ENCODE measurements around the gene SYT3. TPM values are rescaled to one million over a fixed set of nuclear protein-coding genes. Genes with fewer than 3 reads are reported as not detected.

Gene SYT3
- polyA plus RNA-seq, 1 donor from 2014 or later, result 14.8 TPM

- TF ChIP-seq MXI1 (conservative IDR thresholded peaks at IDR 0.05; ENCODE audit: poor library complexity, severe bottlenecking) (no peak), RAD21 (conservative IDR thresholded peaks at IDR 0.05) (no peak), TAF1 (IDR thresholded peaks at IDR 0.05; ENCODE audit: low read depth) (no peak)
- H3K27ac ChIP-seq (ENCODE audit: low read length), result no peak overlapping the region
- no peaks in the 10 kb centered on the region for H3K79me2 ChIP-seq (replicated peaks; ENCODE audit: insufficient read depth, low read length)
- no peaks in the 10 kb centered on the region for H3F3A ChIP-seq (ENCODE audit: insufficient read depth, low read length, poor library complexity, severe bottlenecking)
- no peaks in the 10 kb centered on the region for H4K20me1 ChIP-seq (ENCODE audit: insufficient read depth)
- H3K9ac ChIP-seq (ENCODE audit: low read length), result no peak overlapping the region
- H3K9me2 ChIP-seq (ENCODE audit: insufficient read depth, low read length), result no peaks in the 10 kb centered on the region
- H3K4me3 ChIP-seq (ENCODE audit: low read length), result no peak overlapping the region
- H3K9me3 ChIP-seq (ENCODE audit: low read length), result no peaks in the 10 kb centered on the region
- no peaks in the 10 kb centered on the region for H3K27me3 ChIP-seq (ENCODE audit: insufficient read depth, low read depth, low read length)
- peaks cover 9% of the 10 kb centered on the region for H3K36me3 ChIP-seq (ENCODE audit: insufficient read depth, low read length)
- H3K4me2 ChIP-seq (ENCODE audit: low read length), result no peak overlapping the region
- H2AFZ ChIP-seq (ENCODE audit: low read depth, low read length), result no peak overlapping the region
Observed at GRCh38 chr19:50679177-50680125, 39.8 kb upstream of the SYT3 start.

- no peaks in the 10 kb centered on the region for H3F3A ChIP-seq (ENCODE audit: insufficient read depth, low read length, poor library complexity, severe bottlenecking)
- H3K27me3 ChIP-seq (ENCODE audit: insufficient read depth, low read depth, low read length), result no peaks in the 10 kb centered on the region
- H4K20me1 ChIP-seq (ENCODE audit: insufficient read depth), result no peaks in the 10 kb centered on the region
- H3K9me3 ChIP-seq (ENCODE audit: low read length), result no peaks in the 10 kb centered on the region
- H3K36me3 ChIP-seq (ENCODE audit: insufficient read depth, low read length), result peaks cover 9% of the 10 kb centered on the region
- no peak overlapping the region for H3K27ac ChIP-seq (ENCODE audit: low read length)
- TF ChIP-seq CTCF (IDR thresholded peaks at IDR 0.05; ENCODE audit: poor library complexity, severe bottlenecking) (no peak), REST (IDR thresholded peaks at IDR 0.05; ENCODE audit: borderline replicate concordance) (no peak), SMC3 (conservative IDR thresholded peaks at IDR 0.05; ENCODE audit: poor library complexity) (no peak), EZH2 (IDR thresholded peaks at IDR 0.05; ENCODE audit: borderline replicate concordance, insufficient read depth, low read length, poor library complexity, severe bottlenecking) (no peak), TAF1 (IDR thresholded peaks at IDR 0.05; ENCODE audit: low read depth) (no peak), POLR2AphosphoS5 (IDR thresholded peaks at IDR 0.05) (no peak), RAD21 (conservative IDR thresholded peaks at IDR 0.05) (no peak), MXI1 (conservative IDR thresholded peaks at IDR 0.05; ENCODE audit: poor library complexity, severe bottlenecking) (no peak), EP300 (conservative IDR thresholded peaks at IDR 0.05; ENCODE audit: poor library complexity, severe bottlenecking) (no peak)
- no peaks in the 10 kb centered on the region for H3K79me2 ChIP-seq (replicated peaks; ENCODE audit: insufficient read depth, low read length)
- H3K4me2 ChIP-seq (ENCODE audit: low read length), result no peak overlapping the region
- H2AFZ ChIP-seq (ENCODE audit: low read depth, low read length), result no peak overlapping the region
- H3K4me3 ChIP-seq (ENCODE audit: low read length), result no peak overlapping the region
- no peaks in the 10 kb centered on the region for H3K9me2 ChIP-seq (ENCODE audit: insufficient read depth, low read length)
- no peak overlapping the region for H3K9ac ChIP-seq (ENCODE audit: low read length)
Observed at GRCh38 chr19:50678323-50678722, 38.6 kb upstream of the SYT3 start.
